Esophagus muscularis mucosa (tissue), 4 donors: ENCODE data around the gene AIP.

ENCODE experiments used
- EP300 ChIP-seq: sonication (generic); formaldehyde crosslinking; IDR thresholded peaks from one replicate; pipeline ENCODE4 v1.6.1; 2017; ENCODE audit warnings: antibody characterized with exemption
- POLR2A ChIP-seq: fragments of 450-650 bp; IDR thresholded peaks from one replicate; pipeline ENCODE4 v1.6.1; 2017; ENCODE audit warnings: antibody characterized with exemption, moderate library complexity, mild to moderate bottlenecking, low read depth
- TF ChIP-seq, protein P1 (sequence below), 3 experiments: fragments of 200-600 bp in 2 of 3; fragments of 450-650 bp in 1 of 3; sonication (generic) in 2 of 3; IDR thresholded peaks; one replicate each; pipeline ENCODE4 v1.5.1; 2017 to 2019; ENCODE audit warnings: antibody characterized with exemption in 3 of 3, mild to moderate bottlenecking in 2 of 3, moderate library complexity in 1 of 3

DNA sequence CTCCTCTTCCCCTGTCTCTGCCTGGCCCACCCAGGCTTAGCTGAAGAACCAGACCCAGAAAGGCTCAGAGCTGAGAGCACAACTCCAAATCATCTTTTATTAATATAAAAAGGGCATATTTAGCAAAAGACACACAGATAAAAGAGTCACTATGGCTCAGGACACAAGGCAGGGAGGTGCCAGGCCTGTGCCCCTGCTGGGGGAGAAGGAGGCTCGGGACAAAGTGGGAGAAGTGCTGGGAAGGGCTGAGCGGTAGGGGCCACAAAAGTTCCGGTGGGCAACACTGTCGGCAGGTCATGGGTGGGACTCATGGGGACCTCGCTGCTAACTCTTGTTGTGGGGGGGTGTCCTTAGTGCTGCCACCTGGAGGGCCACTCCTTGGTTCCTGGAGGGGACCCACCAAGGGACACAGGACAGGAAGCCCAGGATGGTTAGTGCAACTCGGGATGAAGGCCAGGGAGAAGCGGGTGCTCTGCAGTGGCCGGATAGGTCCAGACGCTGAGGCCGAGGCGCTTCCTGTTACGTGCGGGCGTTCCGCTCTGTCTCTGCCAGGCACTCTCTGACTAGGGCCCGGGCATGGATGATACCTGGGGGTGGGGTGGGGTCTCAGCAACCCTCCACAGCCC, 23.7 kb downstream of the AIP start:
- TF ChIP-seq EP300 (no peak), POLR2A (no peak)
- TF ChIP-seq, protein P1, sequence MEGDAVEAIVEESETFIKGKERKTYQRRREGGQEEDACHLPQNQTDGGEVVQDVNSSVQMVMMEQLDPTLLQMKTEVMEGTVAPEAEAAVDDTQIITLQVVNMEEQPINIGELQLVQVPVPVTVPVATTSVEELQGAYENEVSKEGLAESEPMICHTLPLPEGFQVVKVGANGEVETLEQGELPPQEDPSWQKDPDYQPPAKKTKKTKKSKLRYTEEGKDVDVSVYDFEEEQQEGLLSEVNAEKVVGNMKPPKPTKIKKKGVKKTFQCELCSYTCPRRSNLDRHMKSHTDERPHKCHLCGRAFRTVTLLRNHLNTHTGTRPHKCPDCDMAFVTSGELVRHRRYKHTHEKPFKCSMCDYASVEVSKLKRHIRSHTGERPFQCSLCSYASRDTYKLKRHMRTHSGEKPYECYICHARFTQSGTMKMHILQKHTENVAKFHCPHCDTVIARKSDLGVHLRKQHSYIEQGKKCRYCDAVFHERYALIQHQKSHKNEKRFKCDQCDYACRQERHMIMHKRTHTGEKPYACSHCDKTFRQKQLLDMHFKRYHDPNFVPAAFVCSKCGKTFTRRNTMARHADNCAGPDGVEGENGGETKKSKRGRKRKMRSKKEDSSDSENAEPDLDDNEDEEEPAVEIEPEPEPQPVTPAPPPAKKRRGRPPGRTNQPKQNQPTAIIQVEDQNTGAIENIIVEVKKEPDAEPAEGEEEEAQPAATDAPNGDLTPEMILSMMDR (IDR thresholded peaks at IDR 0.05): no peak
